SK-N-SH (cell line): Measurements from ENCODE around the gene ADH7. TPM values are rescaled to one million over a fixed set of nuclear protein-coding genes. Genes with fewer than 3 reads are reported as not detected.

Experiments used
- CTCF ChIA-PET: fragments of 300-600, 350-600 bp; formaldehyde crosslinking; extraction: SDS; loops from one replicate; lab custom pipeline; 2021; lab: Yijun Ruan, JAX
- POLR2A ChIA-PET: fragments of 350-600 bp; sonication (Branson Sonifier 250); formaldehyde crosslinking; extraction: SDS; loops from one replicate; lab custom pipeline; 2020; ENCODE audit warnings: antibody characterized with exemption, inconsistent platforms; lab: Yijun Ruan, JAX
- DNase-seq: peaks from one replicate; pipeline ENCODE4 v3.0.0; 2012
- H2AFZ ChIP-seq: fragments of 200-600 bp; sonication (generic); 2 replicates; pipeline ENCODE4 v1.8.1; 2016; ENCODE audit warnings: antibody characterized with exemption, mild to moderate bottlenecking, low read depth
- H3F3A ChIP-seq: fragments of 200-600 bp; sonication (generic); replicated peaks from 2 replicates; pipeline ENCODE3; 2016; ENCODE audit warnings: antibody characterized with exemption, mild to moderate bottlenecking; ENCODE audit not compliant: insufficient read depth
- H3K27ac ChIP-seq, 2 experiments: fragments of 200-500 bp in 1 of 2; fragments of 200-600 bp in 1 of 2; sonication (Bioruptor generic) in 1 of 2; sonication (generic), shearing (Covaris generic) in 1 of 2; 2 replicates each; pipeline versions ENCODE4 v1.5.1 to v1.6.1; 2014 to 2016; ENCODE audit warnings: low read depth in 2 of 2, inconsistent platforms in 1 of 2, low read length in 1 of 2, mild to moderate bottlenecking in 1 of 2, mixed read lengths in 1 of 2
- H3K27me3 ChIP-seq: fragments of 200-600 bp; sonication (generic), shearing (Covaris generic); 2 replicates; pipeline ENCODE4 v1.6.1; 2016; ENCODE audit warnings: mixed run types; ENCODE audit not compliant: insufficient read depth
- H3K36me3 ChIP-seq, 2 experiments: fragments of 200-500 bp in 1 of 2; fragments of 200-600 bp in 1 of 2; sonication (Bioruptor generic) in 1 of 2; sonication (generic) in 1 of 2; replicated peaks in 1 of 2; 2 replicates each; pipeline versions ENCODE3 to v1.5.1; 2014 to 2016; ENCODE audit warnings: low read length in 1 of 2, mild to moderate bottlenecking in 1 of 2; ENCODE audit not compliant: insufficient read depth in 2 of 2, control insufficient read depth in 1 of 2
- H3K4me1 ChIP-seq, 2 experiments: fragments of 200-500 bp in 1 of 2; fragments of 200-600 bp in 1 of 2; sonication (Bioruptor generic) in 1 of 2; sonication (generic), shearing (Covaris generic) in 1 of 2; 2 replicates each; pipeline versions ENCODE4 v1.5.1 to v1.6.1; 2014 to 2016; ENCODE audit warnings: low read depth in 1 of 2, low read length in 1 of 2, mixed run types in 1 of 2; ENCODE audit not compliant: insufficient read depth in 2 of 2, control insufficient read depth in 1 of 2
- H3K4me2 ChIP-seq: fragments of 200-600 bp; sonication (generic), shearing (Covaris generic); 2 replicates; pipeline ENCODE4 v1.6.1; 2017; ENCODE audit warnings: mixed run types
- H3K4me3 ChIP-seq, 2 experiments: fragments of 200-500 bp in 1 of 2; fragments of 200-600 bp in 1 of 2; sonication (Bioruptor generic) in 1 of 2; sonication (generic), shearing (Covaris generic) in 1 of 2; 2 replicates each; pipeline versions ENCODE4 v1.5.1 to v1.8.1; 2014 to 2016; ENCODE audit warnings: low read depth in 2 of 2, inconsistent platforms in 1 of 2, low read length in 1 of 2, mild to moderate bottlenecking in 1 of 2, mixed read lengths in 1 of 2, moderate library complexity in 1 of 2
- H3K79me2 ChIP-seq: fragments of 200-600 bp; sonication (generic); 2 replicates; pipeline ENCODE4 v1.8.1; 2017; ENCODE audit warnings: mild to moderate bottlenecking; ENCODE audit not compliant: insufficient read depth
- H3K9ac ChIP-seq: fragments of 200-600 bp; sonication (generic); 2 replicates; pipeline ENCODE4 v1.6.1; 2017; ENCODE audit warnings: mixed run types
- H3K9me2 ChIP-seq: fragments of 200-600 bp; sonication (generic); 2 replicates; pipeline ENCODE4 v1.6.1; 2017; ENCODE audit warnings: mixed run types
- H3K9me3 ChIP-seq: fragments of 200-600 bp; sonication (generic); 2 replicates; pipeline ENCODE4 v1.6.1; 2017; ENCODE audit warnings: mixed run types, mild to moderate bottlenecking, moderate library complexity
- H4K20me1 ChIP-seq: fragments of 200-600 bp; sonication (generic); 2 replicates; pipeline ENCODE4 v1.6.1; 2017; ENCODE audit warnings: mild to moderate bottlenecking, mixed run types; ENCODE audit not compliant: insufficient read depth
- CHD2 ChIP-seq: fragments of 150-350 bp; IDR thresholded peaks from 2 replicates; pipeline ENCODE4 v1.6.1; 2018; ENCODE audit warnings: low read length; ENCODE audit not compliant: partially characterized antibody
- CTCF ChIP-seq: fragments of 200-600 bp; sonication (generic); IDR thresholded peaks from 2 replicates; pipeline ENCODE4 v1.6.1; 2017; ENCODE audit warnings: antibody characterized with exemption, mild to moderate bottlenecking, moderate library complexity
- ELF1 ChIP-seq: IDR thresholded peaks from 2 replicates; pipeline ENCODE4 v1.4.0; 2012
- EP300 ChIP-seq, 2 experiments: IDR thresholded peaks; 2 replicates each; pipeline versions ENCODE4 v1.4.0 to v1.6.1; 2012; ENCODE audit warnings: borderline replicate concordance in 1 of 2, low read depth in 1 of 2, low read length in 1 of 2
- EZH2phosphoT487 ChIP-seq: fragments of 200-600 bp; sonication (generic); IDR thresholded peaks from 2 replicates; pipeline ENCODE4 v1.6.1; 2017; ENCODE audit warnings: low read depth, mixed run types, mild to moderate bottlenecking, antibody characterized with exemption, moderate library complexity, borderline replicate concordance
- FOSL2 ChIP-seq: IDR thresholded peaks from 2 replicates; pipeline ENCODE4 v1.4.0; 2012; ENCODE audit warnings: low read depth, mild to moderate bottlenecking, moderate library complexity, borderline replicate concordance
- FOXJ3 ChIP-seq: sonication (generic); formaldehyde crosslinking; IDR thresholded peaks from 2 replicates; pipeline ENCODE4 v1.5.1; 2020; ENCODE audit warnings: mild to moderate bottlenecking, missing genetic modification reagents
- IRF3 ChIP-seq: fragments of 150-350 bp; IDR thresholded peaks from 2 replicates; pipeline ENCODE4 v1.6.1; 2016; ENCODE audit warnings: mild to moderate bottlenecking, low read depth, low read length
- MEF2A ChIP-seq: IDR thresholded peaks from 2 replicates; pipeline ENCODE4 v1.4.0; 2012; ENCODE audit warnings: low read depth, borderline replicate concordance
- NFIC ChIP-seq: IDR thresholded peaks from 2 replicates; pipeline ENCODE4 v1.4.0; 2012; ENCODE audit warnings: borderline replicate concordance
- RCOR1 ChIP-seq: fragments of 150-350 bp; IDR thresholded peaks from 2 replicates; pipeline ENCODE4 v1.6.1; 2017; ENCODE audit warnings: antibody characterized with exemption, low read length
- RFX5 ChIP-seq: IDR thresholded peaks from 2 replicates; pipeline ENCODE4 v1.6.1; 2012; ENCODE audit warnings: mild to moderate bottlenecking, improper control_type of control experiment, low read length
- RXRA ChIP-seq: IDR thresholded peaks from 2 replicates; pipeline ENCODE4 v1.4.0; 2012; ENCODE audit warnings: low read depth, mild to moderate bottlenecking, borderline replicate concordance
- SIN3A ChIP-seq: IDR thresholded peaks from 2 replicates; pipeline ENCODE4 v1.6.1; 2012; ENCODE audit warnings: low read depth, mild to moderate bottlenecking, low read length, moderate library complexity, borderline replicate concordance
- SMC3 ChIP-seq: IDR thresholded peaks from 2 replicates; pipeline ENCODE4 v1.6.1; 2012; ENCODE audit warnings: low read depth, low read length, improper control_type of control experiment
- TAF1 ChIP-seq: IDR thresholded peaks from 2 replicates; pipeline ENCODE4 v1.6.1; 2012; ENCODE audit warnings: low read depth, mild to moderate bottlenecking, low read length, moderate library complexity, borderline replicate concordance
- TCF12 ChIP-seq: IDR thresholded peaks from 2 replicates; pipeline ENCODE4 v1.4.0; 2012
- YY1 ChIP-seq: IDR thresholded peaks from 2 replicates; pipeline ENCODE4 v1.4.0; 2012; ENCODE audit warnings: low read depth, mild to moderate bottlenecking
- WGBS: methylation state at CpG from one replicate; pipeline ENCODE4 v1.1.6; 2017; ENCODE audit warnings: low lambda C conversion rate; 5-methylcytosine and 5-hydroxymethylcytosine counted together
- polyA plus RNA-seq, 3 experiments: library from polyadenylated mRNA; depleted of rRNA; stranded (reverse); fragments of >200 nt; gene quantifications; 2 replicates each; pipeline ENCODE4 v1.2.3, GENCODE V29; 2012
- TF ChIP-seq, protein P1 (sequence below): IDR thresholded peaks from 2 replicates; pipeline ENCODE4; 2012
- TF ChIP-seq, protein P2 (sequence below): IDR thresholded peaks from 2 replicates; pipeline ENCODE4 v1.4.0; 2012; ENCODE audit warnings: low read depth

Gene ADH7
- polyA plus RNA-seq, 1 of the 3 experiments (the other 2 are of a cell fraction), result not detected

- H3F3A ChIP-seq, result no peaks in the 10 kb centered on the region
- no peak overlapping the region for H3K4me3 ChIP-seq
- H3K9me3 ChIP-seq, result no peaks in the 10 kb centered on the region
- no peaks in the 10 kb centered on the region for H3K36me3 ChIP-seq
- TF ChIP-seq RCOR1 (no peak), FOXJ3 (CRISPR knock-in tag) (no peak), CTCF (no peak), IRF3 (no peak), MEF2A (no peak), TCF12 (no peak), ELF1 (no peak), EP300 (IDR thresholded peaks at IDR 0.05; ENCODE audit: borderline replicate concordance in 1 of 2, low read depth in 1 of 2, low read length in 1 of 2) (no peak), SIN3A (no peak), YY1 (no peak), SMC3 (no peak), CHD2 (no peak)
- TF ChIP-seq, protein P1, sequence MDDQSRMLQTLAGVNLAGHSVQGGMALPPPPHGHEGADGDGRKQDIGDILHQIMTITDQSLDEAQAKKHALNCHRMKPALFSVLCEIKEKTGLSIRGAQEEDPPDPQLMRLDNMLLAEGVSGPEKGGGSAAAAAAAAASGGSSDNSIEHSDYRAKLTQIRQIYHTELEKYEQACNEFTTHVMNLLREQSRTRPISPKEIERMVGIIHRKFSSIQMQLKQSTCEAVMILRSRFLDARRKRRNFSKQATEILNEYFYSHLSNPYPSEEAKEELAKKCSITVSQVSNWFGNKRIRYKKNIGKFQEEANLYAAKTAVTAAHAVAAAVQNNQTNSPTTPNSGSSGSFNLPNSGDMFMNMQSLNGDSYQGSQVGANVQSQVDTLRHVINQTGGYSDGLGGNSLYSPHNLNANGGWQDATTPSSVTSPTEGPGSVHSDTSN, result no peak
- TF ChIP-seq, protein P2, sequence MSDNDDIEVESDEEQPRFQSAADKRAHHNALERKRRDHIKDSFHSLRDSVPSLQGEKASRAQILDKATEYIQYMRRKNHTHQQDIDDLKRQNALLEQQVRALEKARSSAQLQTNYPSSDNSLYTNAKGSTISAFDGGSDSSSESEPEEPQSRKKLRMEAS, result no peak
- TF ChIP-seq, all 33 proteins: peak for 0
- no peak overlapping the region for H3K4me2 ChIP-seq
- ChIA-PET CTCF (no interaction called here), POLR2A (no interaction called here)
- no peak for DNase-seq
- no peaks in the 10 kb centered on the region for H3K4me1 ChIP-seq
- 12% methylated on average over 2 of the region's 2 CpGs for WGBS
- H4K20me1 ChIP-seq, result no peaks in the 10 kb centered on the region
- no peaks in the 10 kb centered on the region; the same call in 1 of the 2 replicates for H3K27me3 ChIP-seq
- no peaks in the 10 kb centered on the region for H3K79me2 ChIP-seq
- no peak overlapping the region for H2AFZ ChIP-seq
- no peaks in the 10 kb centered on the region for H3K9me2 ChIP-seq
- H3K27ac ChIP-seq, result no peak overlapping the region
- no peak overlapping the region for H3K9ac ChIP-seq
These were observed 32.7 kb upstream of the ADH7 start for GRCh38 chr4:99467887-99468286.

DNA sequence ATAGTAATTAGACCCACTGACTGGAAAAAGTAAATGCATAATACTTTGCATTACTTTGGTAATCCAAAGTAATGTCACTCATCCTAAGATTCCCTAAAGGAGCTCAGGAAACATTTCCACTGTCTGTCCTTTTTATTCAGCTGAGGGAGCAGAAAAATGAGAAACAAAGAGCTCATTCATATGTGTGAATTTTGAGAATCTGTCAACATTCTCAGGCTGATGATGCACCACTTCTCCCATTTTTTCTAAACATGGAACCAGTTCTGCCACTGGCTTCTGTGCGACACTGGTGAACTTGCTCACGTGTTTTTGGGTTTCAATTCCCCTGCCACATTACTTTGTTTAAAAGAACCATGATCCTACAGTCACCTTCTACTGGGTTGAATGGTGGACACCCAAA is 28.4 kb upstream of the ADH7 start:
- Histone ChIP-seq H3K79me2 (no peaks in the 10 kb centered on the region), H3K9me3 (no peaks in the 10 kb centered on the region), H3K9ac (no peak overlapping the region), H3K4me3 (no peak overlapping the region), H3K36me3 (no peaks in the 10 kb centered on the region), H3K4me2 (no peak overlapping the region), H3K27me3 (no peaks in the 10 kb centered on the region; the same call in 1 of the 2 replicates), H2AFZ (no peak overlapping the region), H3F3A (no peaks in the 10 kb centered on the region), H4K20me1 (no peaks in the 10 kb centered on the region), H3K4me1 (no peaks in the 10 kb centered on the region; a peak in 1 of 4 replicates), H3K27ac (no peak overlapping the region), H3K9me2 (no peaks in the 10 kb centered on the region)
- no peak for DNase-seq
- WGBS, result 64% methylated on average over 2 of the region's 2 CpGs
- TF ChIP-seq EP300 (IDR thresholded peaks at IDR 0.05; ENCODE audit: borderline replicate concordance in 1 of 2, low read depth in 1 of 2, low read length in 1 of 2) (no peak), CTCF (no peak), RFX5 (no peak), FOSL2 (no peak), NFIC (no peak), TAF1 (no peak), RXRA (no peak), YY1 (no peak), EZH2phosphoT487 (no peak), IRF3 (no peak), CHD2 (no peak)
- CTCF ChIA-PET, result interaction anchor here (0.6 to 3.1 kb wide), 32 partner anchors 10 to 1482 kb away, joined by 3 to 40 read pairs (median 5); partner anchors contain the start of genes ADH7 and METAP1
- POLR2A ChIA-PET, result no interaction called here
